ENCODE data around the gene CBLB. TPM values are rescaled to one million over a fixed set of nuclear protein-coding genes. Genes with fewer than 3 reads are reported as not detected.

The CBLB gene
- total and polyA plus RNA-seq, 2 of the 4 experiments (the other 2 are of a cell fraction) = 10.1 to 20.1 TPM

GRCh38 chr3:105606016-105606415 lies 262.8 kb downstream of the CBLB start:
- peak overlapping the region; percentile 63 for H2AFZ ChIP-seq (replicated peaks; ENCODE audit: low read length, poor library complexity)
- no peak overlapping the region for H3K27ac ChIP-seq (ENCODE audit: insufficient read depth, low read length)
- H2BK15ac ChIP-seq (ENCODE audit: low read depth, low read length) = peak overlapping the region; percentile 77; the same call in 2 of the 3 replicates
- intact Hi-C loops (cut with micrococcal nuclease) = no loop called here
- no peak overlapping the region for H3K9ac ChIP-seq (ENCODE audit: low read depth, low read length)
- POLR2A ChIA-PET (ENCODE audit: unreplicated experiment) = no interaction called here
- H3K23ac ChIP-seq (ENCODE audit: low read depth, low read length) = no peak overlapping the region; the same call in 1 of the 2 replicates
- H2AK5ac ChIP-seq (ENCODE audit: low read depth, low read length) = 0 out of 2 replicates have a peak overlapping the region, but pooled peaks have one; percentile 44
- no peak overlapping the region for H3K4me2 ChIP-seq (ENCODE audit: low read depth, low read length)
- peak overlapping the region; percentile 15; the same call in 1 of the 2 replicates for H3K18ac ChIP-seq (ENCODE audit: low read depth, low read length)
- peak overlapping the region; percentile 77 for H2BK5ac ChIP-seq (ENCODE audit: low read depth, low read length, poor library complexity, severe bottlenecking)
- H4K91ac ChIP-seq (ENCODE audit: insufficient read depth, low read depth, low read length) = peak overlapping the region; percentile 71
- CTCF ChIA-PET = no interaction called here
- no peaks in the 10 kb centered on the region for H3K27me3 ChIP-seq (ENCODE audit: control insufficient read depth, insufficient read depth, low read length)
- H3K4me3 ChIP-seq (ENCODE audit: insufficient read depth, low read depth, low read length) = no peak overlapping the region
- H3K9me3 ChIP-seq (ENCODE audit: control insufficient read depth, insufficient read depth, low read length) = no peaks in the 10 kb centered on the region
- H2BK20ac ChIP-seq (ENCODE audit: low read depth, low read length) = peak overlapping the region; percentile 77
- no peaks in the 10 kb centered on the region for H3K36me3 ChIP-seq (ENCODE audit: control insufficient read depth, insufficient read depth, low read length)
- no peak overlapping the region; the same call in 1 of the 2 replicates for H4K5ac ChIP-seq (ENCODE audit: low read depth, low read length)
- peak overlapping the region; percentile 72 for H2BK120ac ChIP-seq (ENCODE audit: low read depth, low read length)
- peaks cover 2% of the 10 kb centered on the region; the same call in 1 of the 2 replicates for H3K4me1 ChIP-seq (ENCODE audit: control insufficient read depth, insufficient read depth, low read length)
- no peak for TF ChIP-seq RFX5 (IDR thresholded peaks at IDR 0.05; ENCODE audit: low read depth, low read length)
- 0 out of 2 replicates have a peak, but pooled peaks have one; percentile 20 for TF ChIP-seq FOS (IDR thresholded peaks at IDR 0.05; ENCODE audit: low read depth, low read length)
- peak overlapping the region; percentile 71 for H3K14ac ChIP-seq (replicated peaks; ENCODE audit: low read depth, low read length)
- peak; percentile 80 for DNase-seq
- H2AK9ac ChIP-seq (replicated peaks; ENCODE audit: low read depth, low read length, poor library complexity) = no peak overlapping the region
- no peak overlapping the region for H3K56ac ChIP-seq (ENCODE audit: extremely low read depth, insufficient read depth, low read length)
- no peaks in the 10 kb centered on the region for H4K20me1 ChIP-seq (ENCODE audit: insufficient read depth, low read length)
- dilution Hi-C loops (cut with HindIII; ENCODE audit: low sequenced_read_pairs, unreplicated experiment) = no loop called here
- no TSS peak for BruUV-seq (replicated peaks)
- H3K9me1 ChIP-seq (ENCODE audit: insufficient read depth, low read length) = no peaks in the 10 kb centered on the region; the same call in 1 of the 2 replicates
- in situ Hi-C loops (cut with MboI; ENCODE audit: low sequenced_read_pairs) = no loop called here
- peak overlapping the region; percentile 66; the same call in 1 of the 2 replicates for H3K4ac ChIP-seq (ENCODE audit: low read depth, low read length)
- peak; percentile 92 for ATAC-seq (ENCODE audit: low read depth)
- peak overlapping the region; percentile 68 to 80 for H4K8ac ChIP-seq (ENCODE audit: low read depth in 2 of 2, low read length in 2 of 2)
- no peaks in the 10 kb centered on the region for H3K79me1 ChIP-seq (ENCODE audit: low read depth in 1 of 2, low read length in 2 of 2)
